ENCODE results near the gene MTAP.

Gene MTAP

DNA sequence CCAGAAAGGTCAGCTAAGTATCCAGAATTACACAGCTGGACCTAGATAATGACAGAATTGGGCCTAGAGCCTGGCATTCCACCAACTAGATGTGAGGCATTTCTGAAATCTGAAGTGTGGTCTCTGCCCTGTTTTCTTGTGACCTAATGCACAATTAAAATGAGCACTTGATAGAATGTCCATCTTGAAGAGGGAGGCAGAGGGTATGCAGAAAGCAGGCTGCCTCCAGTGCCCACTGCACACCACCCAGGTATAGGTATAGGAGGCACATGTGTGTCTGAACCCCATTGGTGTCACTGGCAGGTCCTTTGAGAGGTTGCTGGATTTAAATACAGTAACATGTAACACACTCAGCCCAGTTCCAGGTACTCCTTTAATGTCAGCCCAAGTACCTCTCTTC is 2.4 kb downstream of the MTAP start:
- DNase-seq (ENCODE audit: low read depth), result no peak

DNA sequence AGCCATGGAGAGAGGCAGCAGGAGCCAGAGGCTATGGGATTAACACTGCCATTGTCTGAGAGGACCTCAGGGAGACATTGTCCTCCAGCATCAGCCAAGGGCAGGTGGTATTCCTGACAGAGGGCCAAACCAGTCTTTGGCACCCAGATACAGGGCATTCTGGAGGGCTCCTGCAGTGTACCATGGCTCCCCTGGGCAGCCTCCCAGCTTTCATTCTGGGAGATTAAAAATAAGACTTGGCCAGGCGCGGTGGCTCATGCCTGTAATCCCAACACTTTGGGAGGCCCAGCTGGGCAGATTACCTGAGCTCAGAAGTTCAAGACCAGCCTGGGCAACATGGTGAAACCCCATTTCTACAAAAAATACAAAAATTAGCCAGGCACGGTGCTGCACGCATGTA is 4.2 kb downstream of the MTAP start:
- DNase-seq (ENCODE audit: low read depth), result no peak

DNA sequence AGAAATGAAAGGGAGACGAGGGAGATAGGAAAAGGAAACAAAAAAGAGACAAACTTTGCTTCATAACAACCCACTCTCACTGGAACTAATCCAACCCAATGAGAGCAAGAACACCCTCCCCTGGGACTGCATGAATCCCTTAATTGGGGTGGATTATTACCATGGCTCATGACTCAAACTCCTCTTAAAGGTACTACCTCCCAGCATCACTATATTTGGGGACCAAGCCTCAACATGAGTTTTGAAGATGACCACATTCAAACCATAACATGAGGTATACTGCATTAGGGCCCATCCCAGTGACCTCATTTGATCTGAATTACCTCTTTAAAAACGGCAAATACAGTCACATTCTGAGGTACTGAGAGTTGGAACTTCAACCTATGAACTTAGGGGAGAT is 8.0 kb downstream of the MTAP start:
- no peak for DNase-seq (ENCODE audit: low read depth)

DNA sequence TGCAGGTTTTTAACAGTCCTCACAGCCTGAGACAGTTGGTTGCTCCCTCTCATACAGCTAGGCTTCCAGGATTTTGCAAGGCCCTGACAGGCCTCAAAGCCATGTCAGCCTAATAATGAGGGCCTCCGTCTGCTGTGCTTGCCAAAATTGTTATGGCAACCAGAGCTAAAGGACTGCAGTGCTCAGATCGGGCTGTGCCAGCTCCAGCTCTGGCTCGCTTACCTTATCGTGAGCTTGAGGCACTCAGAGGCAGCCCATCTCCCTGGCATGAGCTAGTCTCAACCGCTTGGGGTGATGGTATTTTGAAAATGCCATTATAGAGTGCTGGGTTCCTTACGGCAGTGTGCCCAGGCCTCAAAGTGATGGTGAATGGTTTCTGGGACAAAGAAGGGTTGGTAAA is 8.4 kb downstream of the MTAP start:
- no peak for DNase-seq (ENCODE audit: low read depth)

DNA sequence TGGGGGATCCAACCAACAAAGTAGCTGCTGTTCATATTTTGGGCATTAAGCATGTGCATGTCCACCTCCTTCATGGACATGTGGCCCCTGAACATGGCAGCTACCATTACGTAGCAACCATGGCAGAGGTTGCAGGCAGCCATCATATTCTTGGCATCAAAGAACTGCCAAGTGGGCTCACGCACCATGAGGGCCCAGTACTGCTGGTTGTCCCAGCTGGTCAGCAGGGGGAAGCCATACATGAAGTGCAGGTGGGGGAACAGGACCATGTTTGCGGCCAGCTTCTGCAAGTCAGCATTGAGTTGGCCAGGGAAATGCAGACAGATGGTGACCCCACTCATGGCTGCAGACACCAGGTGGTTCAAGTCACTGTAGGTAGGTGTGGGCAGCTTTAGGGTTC is 9.5 kb downstream of the MTAP start:
- DNase-seq (ENCODE audit: low read depth), result no peak

DNA sequence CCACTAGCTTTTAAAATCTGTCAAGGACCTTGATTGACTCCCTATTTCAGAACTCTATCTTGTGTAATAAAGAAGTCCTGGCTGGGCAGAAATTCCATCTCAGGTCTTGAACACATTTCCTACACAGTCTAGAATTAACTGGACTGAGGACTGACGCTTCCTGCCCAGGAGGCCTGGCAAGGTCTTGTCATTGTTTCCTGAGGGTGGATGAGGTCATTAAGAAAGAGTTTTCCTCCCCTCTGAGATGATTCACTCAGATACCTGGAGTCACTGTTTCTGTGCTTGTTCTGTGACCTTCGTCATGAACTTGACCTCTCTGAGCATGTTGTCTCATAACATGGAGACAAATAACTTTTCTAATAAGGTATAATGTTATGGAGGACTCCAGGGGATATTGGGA is 10.0 kb downstream of the MTAP start:
- no peak for DNase-seq (ENCODE audit: low read depth)

DNA sequence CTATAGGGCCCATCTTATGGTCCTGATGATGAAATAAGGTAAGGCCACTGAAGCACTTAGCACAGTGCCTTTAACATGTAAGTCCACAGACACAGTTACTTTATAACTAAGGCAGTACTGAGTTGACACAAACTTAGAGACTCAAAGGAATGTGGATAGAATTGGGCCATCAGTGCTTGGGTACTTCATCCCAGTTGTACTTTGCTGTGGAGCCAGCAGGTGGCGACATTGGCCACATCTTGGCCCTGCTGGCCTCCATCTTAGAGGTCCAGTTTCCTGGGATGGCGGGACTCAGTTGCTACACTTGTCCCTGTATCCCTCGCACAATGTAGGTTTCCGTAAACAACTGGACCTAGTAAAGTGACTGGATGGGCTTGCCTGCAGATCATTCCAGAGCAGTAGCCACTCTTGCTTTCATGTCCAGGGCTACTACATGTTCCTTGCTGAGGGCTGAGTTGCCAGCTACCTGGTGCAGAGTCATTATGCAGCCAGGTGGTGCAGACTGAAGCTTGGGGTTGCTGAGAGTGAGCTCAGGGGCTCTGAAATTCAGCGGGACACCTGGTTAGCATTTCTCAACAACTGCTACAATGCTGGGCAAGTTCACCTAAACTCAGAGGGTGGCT is 10.6 kb downstream of the MTAP start:
- peak; percentile 43 for DNase-seq (ENCODE audit: low read depth)

DNA sequence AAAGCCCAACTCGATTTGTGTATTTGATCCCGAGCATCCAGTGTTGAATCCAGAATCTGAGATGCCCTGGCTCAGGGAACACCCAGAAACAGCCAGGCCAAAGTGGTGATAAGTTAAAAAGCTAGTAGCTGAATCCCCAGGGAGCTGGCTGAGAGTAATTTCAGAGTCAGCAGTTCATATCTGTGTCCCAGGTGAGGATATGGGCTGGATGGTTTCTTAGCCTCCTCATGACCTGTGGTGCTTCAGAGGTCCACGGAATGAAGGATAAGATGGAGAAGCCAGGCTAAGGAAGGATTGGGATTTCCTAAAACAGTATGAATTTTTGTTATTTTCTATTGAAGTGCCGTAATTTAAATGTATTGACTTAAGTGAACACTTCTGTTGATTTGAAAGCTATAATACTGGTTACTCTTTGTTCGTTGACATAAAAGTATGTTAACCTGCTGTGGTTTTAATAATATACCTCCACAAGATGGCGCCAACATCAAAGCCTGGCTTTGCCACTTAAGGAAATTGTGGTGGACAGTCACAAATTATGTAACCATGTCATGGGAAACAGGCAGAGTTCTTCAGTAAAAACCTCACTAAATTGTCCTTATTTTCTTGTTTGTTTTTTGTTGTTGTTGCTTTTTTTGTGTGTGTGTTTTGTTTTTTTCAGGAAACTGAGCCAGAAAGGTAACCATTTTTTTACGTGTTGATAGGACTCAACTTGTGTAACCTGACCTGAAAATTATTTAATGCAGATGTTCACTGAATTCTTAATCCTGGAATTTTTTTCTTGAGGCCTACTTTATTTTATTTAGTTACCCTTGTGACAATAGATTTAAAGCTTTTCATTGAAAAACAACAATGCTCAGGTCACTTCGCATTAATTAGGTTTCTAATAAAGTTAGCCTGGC is 11.4 kb downstream of the MTAP start:
- DNase-seq (ENCODE audit: low read depth), result peak; percentile 29

DNA sequence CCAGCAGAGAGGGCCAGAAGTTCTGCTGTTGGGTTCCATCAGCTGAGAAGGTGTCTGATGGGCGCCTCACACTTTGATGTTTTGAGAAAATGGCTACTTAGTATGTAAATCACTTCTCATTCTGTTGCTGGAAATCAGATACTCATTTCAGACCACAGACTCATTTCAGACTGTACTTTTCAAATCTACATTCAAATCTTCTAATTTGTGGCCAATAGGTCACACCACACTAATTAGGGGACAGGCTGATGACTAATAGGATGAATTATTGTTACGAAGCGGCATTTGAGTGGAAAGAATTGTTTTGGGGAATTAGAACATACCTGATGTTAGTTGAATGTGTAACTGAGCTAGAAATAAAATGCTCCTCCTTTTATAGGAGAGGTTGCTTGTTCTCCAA is 13.2 kb downstream of the MTAP start:
- no peak for DNase-seq (ENCODE audit: low read depth)

DNA sequence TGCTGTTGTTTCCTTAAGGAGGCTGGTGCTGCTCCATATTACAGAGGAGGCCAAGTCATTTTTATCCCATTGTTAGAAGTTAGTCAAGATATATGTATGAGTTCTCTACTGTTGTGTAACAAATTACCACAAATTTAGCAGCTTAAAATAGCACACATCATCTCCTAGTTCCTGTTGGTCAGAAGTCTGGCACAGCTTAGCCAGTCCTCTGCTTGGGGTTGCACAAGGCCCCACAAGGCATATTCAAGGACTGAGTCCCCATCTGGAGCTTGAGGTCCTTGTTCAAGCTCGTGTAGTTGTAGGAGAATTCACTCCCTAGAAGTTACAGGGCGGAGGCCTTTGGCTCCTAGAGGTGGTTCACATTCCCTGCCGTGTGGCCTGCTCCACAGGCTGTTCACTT is 14.7 kb downstream of the MTAP start:
- no peak for DNase-seq (ENCODE audit: low read depth)

DNA sequence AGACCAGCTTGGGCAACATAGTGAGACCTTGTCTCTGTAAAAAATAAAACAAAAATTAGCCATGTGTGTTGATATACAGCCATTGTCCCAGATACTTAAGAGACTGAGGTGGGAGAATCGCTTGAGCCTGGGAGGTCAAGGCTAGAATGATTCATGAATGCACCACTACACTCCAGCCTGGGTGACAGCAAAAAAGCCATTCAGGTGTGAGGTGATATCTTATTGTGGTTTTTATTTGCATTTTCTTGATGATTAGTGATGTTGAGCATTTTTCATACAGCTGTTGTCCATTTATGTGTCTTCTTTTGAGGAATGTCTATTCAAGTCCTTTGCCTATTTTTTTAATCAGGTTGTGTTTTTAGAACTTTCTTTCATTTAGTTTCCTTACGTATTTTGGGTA is 23.2 kb downstream of the MTAP start:
- no peak for DNase-seq (ENCODE audit: low read depth)

DNA sequence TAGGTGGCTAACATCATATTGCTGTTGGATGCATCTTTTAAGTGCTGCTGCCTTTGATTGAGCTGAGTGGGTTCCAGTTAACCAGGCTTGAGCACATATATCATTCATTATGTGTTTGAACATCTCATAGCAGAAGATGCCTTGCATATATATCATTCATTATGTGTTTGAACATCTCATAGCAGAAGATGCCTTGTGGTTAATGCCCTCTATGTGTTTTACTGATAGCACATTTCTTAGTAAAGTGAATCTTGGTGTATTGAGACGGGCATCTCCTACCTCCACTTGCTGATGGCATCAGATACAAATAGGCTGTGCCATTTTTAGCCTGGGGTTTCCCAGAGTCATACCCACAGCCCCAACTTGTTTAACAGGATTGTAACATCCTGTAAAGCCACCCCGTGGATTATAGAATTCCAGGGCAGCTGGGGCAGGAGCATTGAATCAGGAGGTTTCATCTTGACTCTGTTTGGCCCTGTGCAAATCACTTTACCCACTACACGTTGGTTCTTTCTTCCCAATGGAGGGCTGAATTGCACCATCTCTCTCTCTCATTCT is 26.5 kb downstream of the MTAP start:
- DNase-seq (ENCODE audit: low read depth), result no peak

DNA sequence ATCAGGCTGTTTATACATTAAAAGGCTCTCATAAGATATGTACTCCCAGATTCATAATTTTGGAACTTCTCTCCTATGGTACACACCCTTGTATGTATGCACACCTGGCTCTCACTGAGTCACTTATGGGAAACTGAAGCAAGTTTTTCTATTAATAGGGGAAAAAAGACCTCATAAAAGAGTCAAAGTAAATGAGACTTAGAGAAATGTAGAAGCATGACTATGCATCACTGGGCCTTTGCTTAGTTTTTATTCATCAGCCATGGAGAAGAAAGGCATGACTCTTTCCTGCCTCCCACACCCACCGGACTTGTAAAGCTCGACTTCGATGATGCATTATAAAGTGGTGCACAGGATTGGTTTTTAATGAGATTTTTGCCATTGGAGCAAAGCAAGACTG is 28.2 kb downstream of the MTAP start:
- DNase-seq (ENCODE audit: low read depth), result no peak

DNA sequence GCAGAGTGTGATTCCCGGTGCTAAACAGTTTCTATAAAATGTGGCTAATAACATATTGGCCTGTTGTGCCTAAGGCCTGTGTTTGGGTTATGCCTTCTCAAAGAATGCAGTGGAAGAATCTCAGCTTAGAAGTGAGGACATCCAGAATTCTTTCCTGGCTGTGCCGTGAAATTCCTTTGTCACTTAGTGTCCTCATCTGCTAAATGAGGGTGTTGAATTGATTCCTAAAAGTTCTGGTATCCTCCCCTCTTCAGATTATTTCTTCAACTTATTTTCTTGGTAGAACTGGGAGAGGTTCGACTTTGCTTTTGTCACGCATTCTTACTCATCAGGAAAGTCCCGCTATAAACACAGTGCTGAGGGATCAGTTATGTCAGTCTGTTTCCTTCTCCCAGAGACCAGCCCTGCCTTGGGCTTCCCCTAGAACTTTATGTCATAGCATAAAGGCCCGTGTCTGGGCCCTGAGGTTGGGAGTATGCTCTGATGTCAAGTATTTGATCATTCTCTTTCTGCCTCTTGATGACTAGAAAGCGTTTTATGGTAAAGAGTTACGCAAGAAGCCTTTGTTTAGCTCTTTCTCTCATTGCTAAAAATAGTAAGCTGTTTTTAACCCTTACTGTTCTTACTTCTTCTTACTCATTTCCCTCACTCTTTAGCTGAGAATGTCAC is 29.5 kb downstream of the MTAP start:
- DNase-seq (ENCODE audit: low read depth), result no peak

DNA sequence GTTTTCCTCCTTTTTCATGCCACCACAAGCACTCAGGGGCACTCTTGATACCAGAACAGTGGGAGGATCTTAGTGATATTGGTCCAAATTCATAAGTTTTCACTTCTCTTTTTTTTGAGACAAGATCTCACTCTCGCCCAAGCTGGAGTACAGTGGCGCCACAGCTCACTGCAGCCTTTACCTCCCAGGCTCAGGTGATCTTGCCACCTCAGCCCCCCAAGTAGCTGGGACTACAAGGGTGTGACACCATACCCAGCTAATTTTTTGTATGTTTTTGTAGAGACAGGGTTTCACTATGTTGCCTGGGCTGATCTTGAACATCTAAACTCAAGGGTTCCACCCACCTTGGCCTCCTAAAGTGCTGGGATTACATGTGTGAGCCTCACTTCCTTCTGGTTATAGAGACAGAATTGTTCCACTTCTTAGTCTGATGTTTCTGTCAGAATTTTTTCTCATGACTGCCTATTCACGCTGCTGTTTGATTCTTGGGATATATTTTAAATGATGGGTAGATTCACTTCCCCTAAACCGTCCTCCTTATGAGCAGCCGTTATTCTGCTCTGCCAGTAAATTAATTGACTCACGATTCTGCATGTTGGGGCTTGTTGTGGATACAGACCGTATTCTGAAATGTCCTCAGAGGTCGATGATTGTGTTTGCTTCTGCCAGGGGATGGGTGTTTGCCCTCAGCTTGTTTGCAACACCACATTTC is 30.8 kb downstream of the MTAP start:
- DNase-seq (ENCODE audit: low read depth), result no peak

DNA sequence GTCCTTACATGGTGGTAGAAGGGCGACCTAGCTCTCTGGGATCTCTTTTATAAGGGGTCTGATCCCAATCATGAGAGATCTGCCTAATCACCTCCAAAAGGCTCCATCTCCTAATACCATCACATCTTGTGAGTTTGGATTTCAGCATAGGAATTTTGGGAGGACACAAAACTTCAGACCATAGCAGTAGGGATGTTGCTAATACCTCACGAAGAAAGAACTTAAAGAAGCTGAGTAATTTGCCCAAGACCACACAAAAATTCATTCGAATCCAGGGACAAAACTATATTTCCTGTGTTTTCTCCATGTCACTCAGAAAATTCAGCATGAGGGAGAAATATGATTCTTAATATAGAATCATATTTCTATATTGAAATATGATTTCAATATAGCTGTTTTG is 32.7 kb downstream of the MTAP start:
- no peak for DNase-seq (ENCODE audit: low read depth)

DNA sequence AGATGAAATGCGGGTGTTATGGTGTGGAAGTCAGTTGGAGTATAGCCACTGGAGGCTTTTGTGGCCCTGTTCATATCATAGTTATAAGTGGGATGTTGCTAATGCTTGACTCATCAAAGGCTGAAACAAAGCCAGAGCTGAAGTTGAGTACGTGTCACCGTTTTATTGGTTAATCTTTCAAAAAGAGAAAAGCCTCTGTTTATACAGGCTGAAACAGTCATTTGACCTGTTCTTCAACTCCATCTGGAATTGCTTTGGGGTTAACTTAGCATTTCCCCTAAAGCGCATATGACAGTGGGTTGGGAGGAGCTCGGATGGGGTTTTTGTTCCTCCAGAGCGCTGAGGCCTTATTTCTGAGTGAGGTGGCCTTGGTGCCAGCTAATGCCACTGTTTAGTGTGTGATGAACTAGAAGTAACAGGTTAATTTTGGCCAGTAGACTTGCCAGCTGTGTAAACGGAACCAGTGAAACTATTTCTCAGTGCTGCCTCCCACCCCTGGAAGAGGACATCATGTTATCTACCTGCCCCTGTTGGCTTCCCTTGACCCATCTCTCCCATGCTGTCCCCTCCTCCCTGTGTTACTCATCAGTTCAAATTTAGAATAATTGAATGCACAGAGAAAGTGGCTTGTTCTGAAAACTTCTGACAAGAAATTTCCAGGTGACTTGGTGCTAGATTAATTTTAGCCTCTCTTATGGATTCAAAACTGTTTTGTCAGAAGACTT is 34.2 kb downstream of the MTAP start:
- no peak for DNase-seq (ENCODE audit: low read depth)

DNA sequence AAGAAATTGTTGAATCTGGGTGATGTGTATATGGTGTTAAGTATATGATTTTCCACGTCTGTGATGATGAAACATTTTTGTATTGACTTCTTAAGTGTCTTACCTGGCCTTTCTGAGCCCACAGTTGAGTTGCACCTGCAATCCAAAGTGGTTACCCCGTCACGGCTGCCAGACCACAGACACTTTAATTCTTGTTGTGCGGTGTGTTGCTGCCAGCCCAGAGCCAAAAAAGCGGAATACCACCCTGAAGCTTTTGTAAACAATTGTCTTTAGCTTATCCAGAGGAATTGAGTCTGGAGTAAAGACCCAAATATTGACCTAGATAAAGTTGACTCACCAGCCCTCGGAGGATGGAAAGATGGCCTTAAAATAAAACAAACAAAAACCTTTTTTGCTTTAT is 35.1 kb downstream of the MTAP start:
- DNase-seq (ENCODE audit: low read depth), result no peak

DNA sequence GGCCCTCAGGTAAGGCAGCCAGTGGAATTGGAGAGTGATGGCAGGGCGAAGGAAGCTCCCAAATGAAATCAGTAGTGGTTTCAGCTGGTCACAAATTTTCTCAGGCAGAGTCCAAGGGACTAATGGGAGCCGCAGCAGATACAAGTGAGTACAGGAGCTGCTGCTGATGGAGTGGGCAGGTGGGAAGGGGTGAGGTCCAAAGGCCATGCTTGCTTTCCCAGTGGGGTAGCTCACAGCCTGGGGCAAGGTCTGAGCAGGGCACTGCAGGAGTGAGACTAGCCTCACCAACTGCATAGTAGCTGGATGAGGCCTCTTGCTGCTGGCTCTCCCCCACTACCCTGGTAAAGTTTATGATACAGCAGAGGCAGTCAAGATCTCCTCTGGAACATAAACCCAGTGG is 38.2 kb downstream of the MTAP start:
- no peak for DNase-seq (ENCODE audit: low read depth)

DNA sequence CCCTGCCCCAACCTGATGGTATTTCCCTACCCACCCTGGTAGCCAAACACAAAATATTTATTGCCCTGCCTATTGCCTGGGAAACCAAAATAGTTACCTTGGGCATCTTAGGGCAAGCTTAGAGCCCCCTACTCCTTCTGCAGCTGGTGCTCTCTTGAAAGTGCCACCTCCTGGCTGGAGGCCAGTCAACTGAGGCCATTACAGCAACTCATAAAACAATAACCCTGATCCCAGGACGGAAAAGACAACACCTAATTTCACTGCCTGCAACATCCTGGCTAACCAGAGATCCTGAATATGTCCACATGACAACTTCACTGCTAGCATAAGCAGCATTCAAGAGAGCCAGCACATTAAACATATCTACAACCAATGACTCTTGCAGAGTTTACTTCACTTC is 38.7 kb downstream of the MTAP start:
- no peak for DNase-seq (ENCODE audit: low read depth)

DNA sequence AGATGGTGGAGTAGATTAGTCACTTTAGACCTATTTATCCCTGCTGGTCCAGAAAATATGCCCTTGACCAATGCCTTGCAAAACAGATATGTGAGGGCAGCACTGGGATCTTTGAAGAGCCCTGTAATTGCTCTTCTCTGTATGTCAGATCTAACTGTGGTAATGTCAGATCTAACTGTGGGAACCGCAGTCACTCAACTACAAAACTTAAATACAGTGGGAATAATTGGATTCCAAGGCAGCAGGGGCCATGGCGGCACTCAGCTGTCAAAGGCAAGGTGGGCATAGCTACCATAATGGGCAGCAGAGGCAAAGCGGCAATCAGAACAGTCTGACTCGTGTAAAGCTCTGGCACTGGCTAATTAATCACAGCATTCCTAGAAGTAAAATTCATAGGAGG is 46.2 kb downstream of the MTAP start:
- no peak for DNase-seq (ENCODE audit: low read depth)

DNA sequence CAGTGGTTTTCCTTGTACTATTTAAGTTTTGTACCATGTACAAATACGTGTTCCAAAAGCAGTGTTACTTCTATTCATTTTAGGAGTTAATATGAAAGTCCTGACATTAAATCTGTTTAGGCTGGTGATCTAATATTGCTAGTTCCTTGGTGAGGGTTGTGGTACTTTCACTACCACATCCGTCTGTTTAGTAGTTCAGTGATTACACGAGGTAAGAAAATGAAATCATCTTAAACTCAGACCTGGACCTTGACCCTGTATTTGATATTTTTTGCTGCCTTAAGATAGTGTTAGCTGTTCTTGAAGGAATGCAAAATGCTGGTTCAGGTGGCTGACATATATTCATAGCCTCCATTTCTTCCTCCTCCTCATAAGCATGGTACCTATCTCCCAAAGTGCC is 50.3 kb downstream of the MTAP start:
- DNase-seq (ENCODE audit: low read depth), result no peak
